ENCODE data around the gene ARMC6. TPM values are rescaled to one million over a fixed set of nuclear protein-coding genes. Genes with fewer than 3 reads are reported as not detected.

ARMC6 gene
- total RNA-seq, 1 donor from 2014 or later = 78.2 TPM

DNA sequence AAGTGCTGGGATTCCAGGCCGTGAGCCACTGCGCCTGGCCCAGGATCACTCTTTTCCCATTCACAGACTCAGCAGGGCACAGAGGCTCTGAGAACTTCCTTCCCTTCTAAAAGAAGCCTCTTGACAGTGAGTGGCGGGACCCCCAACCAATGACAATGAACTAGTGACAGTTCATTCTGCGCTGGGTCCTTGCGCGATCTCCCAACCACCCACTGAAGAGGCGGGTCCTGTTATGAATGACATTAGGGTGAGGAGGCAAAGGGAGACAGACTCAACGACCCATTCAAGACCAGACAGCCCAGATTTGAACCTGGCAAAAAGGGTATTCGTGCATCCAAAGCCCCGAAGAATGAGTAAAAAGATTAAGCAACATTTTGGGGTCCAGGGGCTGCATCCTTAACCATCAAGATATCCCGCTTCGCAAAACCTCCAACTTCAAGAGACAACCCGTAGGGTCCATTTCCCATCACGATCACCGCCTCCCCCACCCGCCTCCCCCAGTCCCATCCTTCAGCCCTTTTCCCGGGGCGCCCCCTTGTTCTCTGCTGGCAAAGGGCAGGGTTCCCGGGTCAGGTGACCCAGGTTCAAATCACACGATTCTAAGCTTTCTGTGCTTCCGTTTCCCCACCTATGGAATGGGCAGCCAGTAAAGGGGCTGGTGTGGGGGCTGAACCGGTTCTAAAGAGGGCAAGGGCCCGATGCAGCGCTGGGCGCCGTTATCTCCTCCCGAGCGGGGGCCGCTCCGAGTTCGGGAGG, 805 bp upstream of the ARMC6 start:
- H3K36me3 ChIP-seq (ENCODE audit: control insufficient read depth, insufficient read depth, low read length) = peaks cover 13% of the 10 kb centered on the region
- H3K27me3 ChIP-seq (ENCODE audit: control insufficient read depth, insufficient read depth, low read length) = no peaks in the 10 kb centered on the region
- FAIRE-seq = no peak
- TF ChIP-seq, protein P1, sequence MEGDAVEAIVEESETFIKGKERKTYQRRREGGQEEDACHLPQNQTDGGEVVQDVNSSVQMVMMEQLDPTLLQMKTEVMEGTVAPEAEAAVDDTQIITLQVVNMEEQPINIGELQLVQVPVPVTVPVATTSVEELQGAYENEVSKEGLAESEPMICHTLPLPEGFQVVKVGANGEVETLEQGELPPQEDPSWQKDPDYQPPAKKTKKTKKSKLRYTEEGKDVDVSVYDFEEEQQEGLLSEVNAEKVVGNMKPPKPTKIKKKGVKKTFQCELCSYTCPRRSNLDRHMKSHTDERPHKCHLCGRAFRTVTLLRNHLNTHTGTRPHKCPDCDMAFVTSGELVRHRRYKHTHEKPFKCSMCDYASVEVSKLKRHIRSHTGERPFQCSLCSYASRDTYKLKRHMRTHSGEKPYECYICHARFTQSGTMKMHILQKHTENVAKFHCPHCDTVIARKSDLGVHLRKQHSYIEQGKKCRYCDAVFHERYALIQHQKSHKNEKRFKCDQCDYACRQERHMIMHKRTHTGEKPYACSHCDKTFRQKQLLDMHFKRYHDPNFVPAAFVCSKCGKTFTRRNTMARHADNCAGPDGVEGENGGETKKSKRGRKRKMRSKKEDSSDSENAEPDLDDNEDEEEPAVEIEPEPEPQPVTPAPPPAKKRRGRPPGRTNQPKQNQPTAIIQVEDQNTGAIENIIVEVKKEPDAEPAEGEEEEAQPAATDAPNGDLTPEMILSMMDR (IDR thresholded peaks at IDR 0.05; ENCODE audit: insufficient read depth, low read length, severe bottlenecking) = no peak
- peak; percentile 81 for DNase-seq (ENCODE audit: low read depth)
- peak overlapping the region; percentile 87 for H3K4me3 ChIP-seq (ENCODE audit: low read depth, low read length)

DNA sequence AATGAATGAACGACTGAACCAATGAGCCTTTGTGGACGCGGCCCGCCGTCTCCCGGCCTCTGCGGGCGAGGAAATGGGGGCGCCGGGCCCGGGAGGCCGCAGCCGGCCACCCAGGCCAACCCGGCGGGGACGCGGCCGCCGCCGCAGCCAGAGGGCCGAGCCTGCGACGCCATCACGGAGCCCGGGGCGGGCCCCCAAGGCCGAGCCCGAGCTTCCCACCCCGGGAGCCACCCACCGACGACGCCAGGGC, 302 bp upstream of the ARMC6 start:
- H3K4me3 ChIP-seq (ENCODE audit: low read depth, low read length) = peak overlapping the region; percentile 87
- TF ChIP-seq, protein P1 (IDR thresholded peaks at IDR 0.05; ENCODE audit: insufficient read depth, low read length, severe bottlenecking) = no peak
- FAIRE-seq (no peak), DNase-seq (ENCODE audit: low read depth) (no peak)
- peaks cover 10% of the 10 kb centered on the region for H3K36me3 ChIP-seq (ENCODE audit: control insufficient read depth, insufficient read depth, low read length)
- H3K27me3 ChIP-seq (ENCODE audit: control insufficient read depth, insufficient read depth, low read length) = no peaks in the 10 kb centered on the region

DNA sequence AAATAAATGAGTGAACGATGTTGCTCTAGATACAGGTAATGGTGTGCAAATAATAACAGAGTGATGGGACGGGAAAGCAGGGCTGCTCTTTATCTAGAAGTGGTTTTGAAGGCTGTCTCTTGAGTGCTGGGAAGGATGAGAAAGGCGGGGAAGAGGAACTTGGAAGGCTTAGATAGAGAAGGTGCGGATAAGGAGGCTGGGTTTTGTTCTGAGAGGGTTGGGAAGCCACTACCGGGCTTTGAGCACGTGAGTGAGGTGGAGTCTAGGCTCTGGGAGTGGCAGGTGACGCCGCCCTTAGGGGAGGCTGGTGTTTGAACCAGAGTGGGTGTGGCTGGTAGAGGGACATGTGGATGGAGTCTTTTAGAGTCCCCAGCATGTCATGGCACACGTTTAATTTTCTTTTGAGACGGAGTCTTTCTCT, 811 bp downstream of the ARMC6 start:
- no peak for FAIRE-seq
- Histone ChIP-seq H3K36me3 (ENCODE audit: control insufficient read depth, insufficient read depth, low read length) (peaks cover 7% of the 10 kb centered on the region), H3K27me3 (ENCODE audit: control insufficient read depth, insufficient read depth, low read length) (no peaks in the 10 kb centered on the region), H3K4me3 (ENCODE audit: low read depth, low read length) (peak overlapping the region; percentile 87)
- TF ChIP-seq, protein P1 (IDR thresholded peaks at IDR 0.05; ENCODE audit: insufficient read depth, low read length, severe bottlenecking) = no peak
- DNase-seq (ENCODE audit: low read depth) = peak; percentile 67

DNA sequence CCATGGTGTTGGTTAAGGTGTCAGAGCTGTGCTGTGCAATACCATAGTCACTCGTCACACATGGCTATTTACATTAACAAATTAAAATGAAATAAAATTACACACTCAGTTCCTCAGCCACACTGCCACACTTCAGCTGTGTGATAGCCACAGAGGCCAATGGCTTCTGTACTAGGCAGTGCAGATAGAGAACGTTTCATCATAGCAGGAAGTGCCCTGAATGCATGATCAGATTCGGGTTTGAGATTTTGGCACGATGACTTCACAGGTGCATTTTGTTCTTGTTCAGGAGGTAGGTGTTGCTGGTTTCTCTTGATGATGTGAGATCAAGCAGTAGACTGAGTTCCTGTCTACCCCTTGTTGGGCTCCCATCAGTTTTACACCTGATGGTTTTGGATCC, 6.5 kb downstream of the ARMC6 start:
- TF ChIP-seq, protein P1 (IDR thresholded peaks at IDR 0.05; ENCODE audit: insufficient read depth, low read length, severe bottlenecking) = no peak
- FAIRE-seq = no peak

DNA sequence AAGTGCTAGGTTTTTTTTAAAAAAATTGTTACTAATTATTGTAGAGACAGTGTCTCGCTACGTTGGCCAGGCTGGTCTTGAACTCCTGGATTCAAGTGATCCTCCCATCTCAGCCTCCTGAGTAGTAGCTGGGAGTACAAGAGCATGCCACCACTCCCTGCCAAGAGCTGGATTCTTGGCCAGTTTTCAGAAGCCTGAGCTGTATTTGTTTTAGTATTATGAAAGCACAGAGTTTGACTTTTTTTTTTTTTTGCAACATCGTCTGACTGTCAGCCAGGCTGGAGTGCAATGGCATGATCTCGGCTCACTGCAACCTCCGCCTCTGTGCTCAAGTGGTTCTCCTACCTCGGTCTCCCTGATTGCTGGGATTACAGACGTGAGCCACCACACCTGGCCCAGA, 7.0 kb downstream of the ARMC6 start:
- Histone ChIP-seq H3K27me3 (ENCODE audit: control insufficient read depth, insufficient read depth, low read length) (no peaks in the 10 kb centered on the region), H3K36me3 (ENCODE audit: control insufficient read depth, insufficient read depth, low read length) (peaks cover 16% of the 10 kb centered on the region), H3K4me3 (ENCODE audit: low read depth, low read length) (no peak overlapping the region)
- DNase-seq (ENCODE audit: low read depth) (peak; percentile 36), FAIRE-seq (no peak)
- TF ChIP-seq, protein P1 (IDR thresholded peaks at IDR 0.05; ENCODE audit: insufficient read depth, low read length, severe bottlenecking) = no peak

More for the DNA sequence above, 6.5 kb downstream of the ARMC6 start:
- Histone ChIP-seq H3K4me3 (ENCODE audit: low read depth, low read length) (no peak overlapping the region), H3K36me3 (ENCODE audit: control insufficient read depth, insufficient read depth, low read length) (peaks cover 16% of the 10 kb centered on the region), H3K27me3 (ENCODE audit: control insufficient read depth, insufficient read depth, low read length) (no peaks in the 10 kb centered on the region)
- DNase-seq (ENCODE audit: low read depth) = no peak

DNA sequence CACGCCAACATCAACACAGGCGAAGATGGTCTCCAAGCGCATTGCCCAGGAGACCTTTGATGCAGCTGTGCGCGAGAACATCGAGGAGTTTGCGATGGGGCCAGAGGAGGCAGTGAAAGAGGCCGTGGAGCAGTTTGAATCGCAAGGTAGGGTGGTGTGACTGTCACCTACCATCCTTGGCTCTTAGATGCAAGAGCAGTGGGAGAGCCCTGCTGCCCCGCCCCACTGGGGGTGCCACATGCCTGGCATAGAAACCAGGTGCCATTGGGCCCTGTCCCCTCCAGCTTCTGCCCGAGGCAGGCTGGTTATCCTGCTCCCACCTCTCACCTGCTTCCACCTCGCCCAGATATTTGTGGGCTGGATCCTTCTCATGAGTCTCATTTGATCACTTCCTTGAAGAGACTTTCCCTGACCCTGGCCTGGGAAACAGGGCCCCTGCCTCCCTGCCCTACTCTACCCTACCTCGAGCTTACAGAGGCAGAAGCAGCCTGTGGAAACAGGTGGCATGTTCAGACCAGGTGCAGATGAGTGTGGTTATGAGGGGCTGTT, 9.4 kb downstream of the ARMC6 start:
- DNase-seq (ENCODE audit: low read depth) = no peak
- no peak for FAIRE-seq
- Histone ChIP-seq H3K27me3 (ENCODE audit: control insufficient read depth, insufficient read depth, low read length) (no peaks in the 10 kb centered on the region), H3K4me3 (ENCODE audit: low read depth, low read length) (no peak overlapping the region), H3K36me3 (ENCODE audit: control insufficient read depth, insufficient read depth, low read length) (peaks cover 18% of the 10 kb centered on the region)
- TF ChIP-seq, protein P1 (IDR thresholded peaks at IDR 0.05; ENCODE audit: insufficient read depth, low read length, severe bottlenecking) = no peak
